H9 (cell line): ENCODE results near the gene MAZ. TPM values are rescaled to one million over a fixed set of nuclear protein-coding genes. Genes with fewer than 3 reads are reported as not detected.
A peak's percentile ranks its signal among the peaks of the same experiment; 100 is the strongest.

Experiments used
- DNase-seq: peaks from one replicate; pipeline ENCODE4 v3.0.0-alpha.2; 2017
- H2AFZ ChIP-seq: one replicate; pipeline ENCODE4 v1.6.1; 2013; ENCODE audit warnings: mild to moderate bottlenecking, low read length, control low read depth, moderate library complexity
- H2AK5ac ChIP-seq: 2 replicates; pipeline ENCODE4 v1.6.1; 2013; ENCODE audit warnings: low read length, control low read depth, mixed read lengths; ENCODE audit not compliant: insufficient read length
- H2BK120ac ChIP-seq: one replicate; pipeline ENCODE4 v1.6.1; 2013; ENCODE audit warnings: low read depth, mild to moderate bottlenecking, low read length, control low read depth, inconsistent platforms; ENCODE audit not compliant: poor library complexity, severe bottlenecking
- H2BK12ac ChIP-seq: 2 replicates; pipeline ENCODE4 v1.6.1; 2013; ENCODE audit warnings: low read length, control low read depth, mixed read lengths, low read depth; ENCODE audit not compliant: insufficient read length
- H2BK15ac ChIP-seq: 2 replicates; pipeline ENCODE4 v1.6.1; 2013; ENCODE audit warnings: low read depth, low read length, control low read depth
- H2BK20ac ChIP-seq: one replicate; pipeline ENCODE4 v1.6.1; 2013; ENCODE audit warnings: low read depth, mild to moderate bottlenecking, low read length, control low read depth, inconsistent platforms; ENCODE audit not compliant: poor library complexity, severe bottlenecking
- H2BK5ac ChIP-seq: 2 replicates; pipeline ENCODE4 v1.6.1; 2013; ENCODE audit warnings: low read length, control low read depth, mixed read lengths; ENCODE audit not compliant: insufficient read length
- H3K14ac ChIP-seq: 2 replicates; pipeline ENCODE4 v1.6.1; 2013; ENCODE audit warnings: low read length, control low read depth; ENCODE audit not compliant: insufficient read depth
- H3K18ac ChIP-seq: 2 replicates; pipeline ENCODE4 v1.6.1; 2013; ENCODE audit warnings: low read depth, mild to moderate bottlenecking, mixed read lengths, low read length, control low read depth; ENCODE audit not compliant: insufficient read length
- H3K23ac ChIP-seq: 2 replicates; pipeline ENCODE4 v1.6.1; 2013; ENCODE audit warnings: low read length, control low read depth, mixed read lengths, low read depth; ENCODE audit not compliant: insufficient read length
- H3K23me2 ChIP-seq: 2 replicates; pipeline ENCODE4 v1.6.1; 2013; ENCODE audit warnings: low read depth, mild to moderate bottlenecking, mixed read lengths, low read length, control low read depth; ENCODE audit not compliant: insufficient read length, poor library complexity, severe bottlenecking
- H3K27ac ChIP-seq: 2 replicates; pipeline ENCODE4 v1.5.1; 2013; ENCODE audit warnings: low read length, control low read depth, mixed read lengths, low read depth; ENCODE audit not compliant: insufficient read length
- H3K27me3 ChIP-seq: 2 replicates; pipeline ENCODE4 v1.6.1; 2013; ENCODE audit warnings: low read length, control low read depth, inconsistent platforms; ENCODE audit not compliant: insufficient read depth
- H3K4ac ChIP-seq: 2 replicates; pipeline ENCODE4 v1.6.1; 2013; ENCODE audit warnings: low read depth, mild to moderate bottlenecking, control low read depth, inconsistent platforms, low read length, moderate library complexity
- H3K4me1 ChIP-seq: 2 replicates; pipeline ENCODE4 v1.6.1; 2013; ENCODE audit warnings: low read length, control low read depth, inconsistent platforms; ENCODE audit not compliant: insufficient read depth
- H3K4me2 ChIP-seq: 2 replicates; pipeline ENCODE4 v1.6.1; 2013; ENCODE audit warnings: low read length, control low read depth, mixed read lengths; ENCODE audit not compliant: insufficient read length, insufficient read depth
- H3K56ac ChIP-seq: 2 replicates; pipeline ENCODE4 v1.6.1; 2013; ENCODE audit warnings: low read depth, mild to moderate bottlenecking, mixed read lengths, low read length, control low read depth; ENCODE audit not compliant: insufficient read length
- H3K79me1 ChIP-seq: 2 replicates; pipeline ENCODE4 v1.6.1; 2013; ENCODE audit warnings: low read depth, mild to moderate bottlenecking, moderate library complexity, low read length, control low read depth, inconsistent platforms; ENCODE audit not compliant: insufficient read depth, poor library complexity, severe bottlenecking
- H3K79me2 ChIP-seq: 2 replicates; pipeline ENCODE4 v1.6.1; 2013; ENCODE audit warnings: low read length, control low read depth, inconsistent platforms; ENCODE audit not compliant: insufficient read depth
- H3K9ac ChIP-seq: 2 replicates; pipeline ENCODE4 v1.6.1; 2013; ENCODE audit warnings: low read length, control low read depth, mixed read lengths; ENCODE audit not compliant: insufficient read length; ENCODE audit errors: extremely low read depth
- H3K9me3 ChIP-seq: one replicate; pipeline ENCODE4 v1.6.1; 2013; ENCODE audit warnings: low read depth, low read length, inconsistent platforms; ENCODE audit not compliant: control insufficient read depth
- H3T11ph ChIP-seq: one replicate; pipeline ENCODE4 v1.6.1; 2013; ENCODE audit warnings: mild to moderate bottlenecking, low read length, control low read depth, inconsistent platforms
- H4K20me1 ChIP-seq: one replicate; pipeline ENCODE4 v1.6.1; 2013; ENCODE audit not compliant: control insufficient read depth, insufficient read length, insufficient read depth
- H4K5ac ChIP-seq: 2 replicates; pipeline ENCODE4 v1.6.1; 2013; ENCODE audit warnings: low read depth, mild to moderate bottlenecking, mixed read lengths, low read length, control low read depth; ENCODE audit not compliant: insufficient read length
- H4K8ac ChIP-seq: replicated peaks from 2 replicates; pipeline ENCODE4 v1.6.1; 2013; ENCODE audit warnings: low read length, control low read depth, mixed read lengths, low read depth; ENCODE audit not compliant: insufficient read length
- H4K91ac ChIP-seq: 2 replicates; pipeline ENCODE4 v1.6.1; 2013; ENCODE audit warnings: low read depth, mild to moderate bottlenecking, moderate library complexity, mixed read lengths, low read length, control low read depth; ENCODE audit not compliant: insufficient read length
- H3K27ac Mint-ChIP-seq, 3 experiments: 2 replicates in 2 of 3; 3 replicates in 1 of 3; pipeline ENCODE4 v1.8.0; 2020 to 2021; ENCODE audit warnings: mixed read lengths in 3 of 3, mild to moderate bottlenecking in 1 of 3, moderate library complexity in 1 of 3
- H3K27me3 Mint-ChIP-seq: 2 replicates; pipeline ENCODE4 v1.8.0; 2021; ENCODE audit warnings: low read depth, mild to moderate bottlenecking, moderate library complexity, mixed read lengths
- H3K36me3 Mint-ChIP-seq, 3 experiments: 2 replicates in 2 of 3; 3 replicates in 1 of 3; pipeline ENCODE4 v1.8.0; 2020 to 2021; ENCODE audit warnings: low read depth in 3 of 3, mixed read lengths in 3 of 3; ENCODE audit not compliant: insufficient read depth in 1 of 3
- H3K4me1 Mint-ChIP-seq, 2 experiments: 2 replicates each; pipeline ENCODE4 v1.8.0; 2020; ENCODE audit warnings: mixed read lengths in 2 of 2
- H3K4me3 Mint-ChIP-seq, 2 experiments: 2 replicates in 1 of 2; 3 replicates in 1 of 2; pipeline ENCODE4 v1.8.0; 2020 to 2021; ENCODE audit warnings: mild to moderate bottlenecking in 2 of 2, mixed read lengths in 2 of 2, moderate library complexity in 1 of 2
- H3K9me3 Mint-ChIP-seq, 2 experiments: 2 replicates in 1 of 2; 3 replicates in 1 of 2; pipeline ENCODE4 v1.8.0; 2020; ENCODE audit warnings: mild to moderate bottlenecking in 2 of 2, mixed read lengths in 2 of 2, moderate library complexity in 1 of 2
- WGBS: extraction: QIAGEN DNeasy Blood & Tissue Kit; methylation state at CpG from one replicate; pipeline ENCODE4 v1.1.7; 2013; ENCODE audit warnings: missing lambda C conversion rate, low lambda C conversion rate, mixed read lengths; ENCODE audit not compliant: insufficient read length; ENCODE audit errors: extremely low coverage; 5-methylcytosine and 5-hydroxymethylcytosine counted together
- total RNA-seq: library from RNA; stranded (reverse); gene quantifications from 2 replicates; pipeline ENCODE4 v1.2.1, GENCODE V29; 2021
- TF ChIP-seq, protein P1 (sequence below): fragments of 200-600 bp; sonication (generic); conservative IDR thresholded peaks from 3 replicates; pipeline ENCODE4 v1.8.0; 2021; ENCODE audit warnings: antibody characterized with exemption, mild to moderate bottlenecking

Gene MAZ
- total RNA-seq, 1 experiment from 2014 or later: 412 TPM

- TF ChIP-seq, protein P1, sequence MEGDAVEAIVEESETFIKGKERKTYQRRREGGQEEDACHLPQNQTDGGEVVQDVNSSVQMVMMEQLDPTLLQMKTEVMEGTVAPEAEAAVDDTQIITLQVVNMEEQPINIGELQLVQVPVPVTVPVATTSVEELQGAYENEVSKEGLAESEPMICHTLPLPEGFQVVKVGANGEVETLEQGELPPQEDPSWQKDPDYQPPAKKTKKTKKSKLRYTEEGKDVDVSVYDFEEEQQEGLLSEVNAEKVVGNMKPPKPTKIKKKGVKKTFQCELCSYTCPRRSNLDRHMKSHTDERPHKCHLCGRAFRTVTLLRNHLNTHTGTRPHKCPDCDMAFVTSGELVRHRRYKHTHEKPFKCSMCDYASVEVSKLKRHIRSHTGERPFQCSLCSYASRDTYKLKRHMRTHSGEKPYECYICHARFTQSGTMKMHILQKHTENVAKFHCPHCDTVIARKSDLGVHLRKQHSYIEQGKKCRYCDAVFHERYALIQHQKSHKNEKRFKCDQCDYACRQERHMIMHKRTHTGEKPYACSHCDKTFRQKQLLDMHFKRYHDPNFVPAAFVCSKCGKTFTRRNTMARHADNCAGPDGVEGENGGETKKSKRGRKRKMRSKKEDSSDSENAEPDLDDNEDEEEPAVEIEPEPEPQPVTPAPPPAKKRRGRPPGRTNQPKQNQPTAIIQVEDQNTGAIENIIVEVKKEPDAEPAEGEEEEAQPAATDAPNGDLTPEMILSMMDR: no peak
- no peak overlapping the region for H2BK15ac ChIP-seq
- peaks cover 19% of the 10 kb centered on the region for H3K23me2 ChIP-seq
- no peak overlapping the region for H3K23ac ChIP-seq
- H2BK20ac ChIP-seq: no peak overlapping the region
- H3K56ac ChIP-seq: no peak overlapping the region
- H3K18ac ChIP-seq: no peak overlapping the region
- no peak overlapping the region for H4K91ac ChIP-seq
- H3K27ac Mint-ChIP-seq: peak overlapping the region; percentile 78 to 93 (median 92); a peak in 5 of 7 replicates
- no peaks in the 10 kb centered on the region for H4K20me1 ChIP-seq
- H4K5ac ChIP-seq: no peak overlapping the region
- H3K4me3 Mint-ChIP-seq: peak overlapping the region; percentile 93 to 98
- no peak for DNase-seq
- H3K27me3 ChIP-seq: no peaks in the 10 kb centered on the region
- H3K4me1 ChIP-seq: no peaks in the 10 kb centered on the region; the same call in 1 of the 2 replicates
- no peak overlapping the region for H3K14ac ChIP-seq
- peaks cover 1% of the 10 kb centered on the region for H3K27me3 Mint-ChIP-seq
- H2AFZ ChIP-seq: no peak overlapping the region
- H3K79me2 ChIP-seq: peaks cover 2% of the 10 kb centered on the region; the same call in 1 of the 2 replicates
- no peak overlapping the region for H3T11ph ChIP-seq
- no peak overlapping the region for H4K8ac ChIP-seq
- H3K4ac ChIP-seq: no peak overlapping the region
- H3K9me3 ChIP-seq: no peaks in the 10 kb centered on the region
- WGBS: no CpG with 5 or more reads among the region's 8 CpGs
- H3K9me3 Mint-ChIP-seq: no peaks in the 10 kb centered on the region; a peak in 1 of 5 replicates
- H2BK12ac ChIP-seq: no peak overlapping the region
- H3K36me3 Mint-ChIP-seq: peaks cover 34 to 72% (median 55%) of the 10 kb centered on the region in 3 experiments
- peaks cover 29 to 42% of the 10 kb centered on the region in 2 experiments for H3K4me1 Mint-ChIP-seq
- no peak overlapping the region for H2AK5ac ChIP-seq
- H3K27ac ChIP-seq: no peak overlapping the region
- H3K4me2 ChIP-seq: no peak overlapping the region
- no peak overlapping the region for H2BK5ac ChIP-seq
- H3K79me1 ChIP-seq: no peaks in the 10 kb centered on the region
- H2BK120ac ChIP-seq: no peak overlapping the region
- no peak overlapping the region for H3K9ac ChIP-seq
Observed at GRCh38 chr16:29804020-29804419, 2.3 kb upstream of the MAZ start.
